ENCODE measurements around the gene SUPT5H. TPM values are rescaled to one million over a fixed set of nuclear protein-coding genes. Genes with fewer than 3 reads are reported as not detected.

SUPT5H gene
- total RNA-seq, 4 donors from 2014 or later = 39.5 to 80.3 (median 67.7) TPM

GRCh38 chr19:39518975-39519374, 73.6 kb downstream of the SUPT5H start:
- Histone ChIP-seq H3K9me3 (no peaks in the 10 kb centered on the region), H3K4me3 (no peak overlapping the region), H3K27ac (no peak overlapping the region), H3K4me1 (peaks cover 6 to 18% (median 13%) of the 10 kb centered on the region in 3 donors), H3K27me3 (peaks cover 6 to 50% (median 21%) of the 10 kb centered on the region in 4 donors), H3K36me3 (no peaks in the 10 kb centered on the region)
- TF ChIP-seq POLR2A (IDR thresholded peaks at IDR 0.05) (no peak), CTCF (IDR thresholded peaks at IDR 0.05) (no peak)
- WGBS, 2 donors = 46 to 66% methylated on average over 6 to 9 of the region's 9 CpGs
- intact Hi-C loops (cut with DNase I) = no loop called here
- DNase-seq = no peak

- whole genome bisulfite sequencing, 2 donors = 76 to 84% methylated on average over 7 to 8 of the region's 8 CpGs
- no peak for DNase-seq
- TF ChIP-seq CTCF (IDR thresholded peaks at IDR 0.05) = no peak
- TF ChIP-seq POLR2A (IDR thresholded peaks at IDR 0.05) = no peak
- H3K4me1 ChIP-seq = peaks cover 0 to 5% (median 1%) of the 10 kb centered on the region in 3 donors
- H3K9me3 ChIP-seq = no peaks in the 10 kb centered on the region
- H3K27ac ChIP-seq = no peak overlapping the region
- H3K4me3 ChIP-seq = no peak overlapping the region
- H3K27me3 ChIP-seq = peaks cover 0 to 31% (median 5%) of the 10 kb centered on the region in 4 donors
- H3K36me3 ChIP-seq = no peaks in the 10 kb centered on the region
- intact Hi-C loops (cut with DNase I) = no loop called here
These were observed 75.4 kb downstream of the SUPT5H start for GRCh38 chr19:39520541-39521484.

GRCh38 chr19:39524495-39524894, 79.1 kb downstream of the SUPT5H start:
- TF ChIP-seq POLR2A (IDR thresholded peaks at IDR 0.05) (no peak), CTCF (IDR thresholded peaks at IDR 0.05) (no peak)
- no peak for DNase-seq
- no peak overlapping the region for H3K4me3 ChIP-seq
- H3K9me3 ChIP-seq = no peaks in the 10 kb centered on the region
- intact Hi-C loops (cut with DNase I) = no loop called here
- H3K27me3 ChIP-seq = no peaks in the 10 kb centered on the region
- no peaks in the 10 kb centered on the region for H3K4me1 ChIP-seq
- no peak overlapping the region for H3K27ac ChIP-seq
- no peaks in the 10 kb centered on the region for H3K36me3 ChIP-seq
- WGBS, 2 donors = 79 to 88% methylated on average over 5 to 8 of the region's 8 CpGs

- H3K4me1 ChIP-seq = peaks cover 0 to under 1% (median 0%) of the 10 kb centered on the region in 3 donors
These were observed 79.8 kb downstream of the SUPT5H start for GRCh38 chr19:39525205-39525604.

More at GRCh38 chr19:39525205-39525604, 79.8 kb downstream of the SUPT5H start:
- Histone ChIP-seq H3K36me3 (no peaks in the 10 kb centered on the region), H3K27ac (no peak overlapping the region), H3K4me3 (no peak overlapping the region), H3K9me3 (no peaks in the 10 kb centered on the region), H3K27me3 (no peaks in the 10 kb centered on the region)
- intact Hi-C loops (cut with DNase I) = no loop called here
- no peak for TF ChIP-seq CTCF (IDR thresholded peaks at IDR 0.05)
- no peak for TF ChIP-seq POLR2A (IDR thresholded peaks at IDR 0.05)
- 90 to 98% methylated on average over 3 of the region's 3 CpGs for WGBS, 2 donors
- no peak for DNase-seq

Small RNA genes within 50 kb of the gene (small RNA-seq; reads per million reads assigned to genes)
- gene MIR4530 = 0 to 0.41 (median 0.07) reads per million in 4 donors

Other genes starting within 250 kb of the SUPT5H start
- 100 to 1,000 TPM; 208 to 737 (median 262) TPM for gene NCCRP1, start 248.6 kb upstream of the SUPT5H start, total RNA-seq
- not detected for gene SYCN, start 241.3 kb upstream of the SUPT5H start, total RNA-seq
- not detected for gene IFNL3, start 200.6 kb upstream of the SUPT5H start, total RNA-seq
- gene IFNL4, start 196.7 kb upstream of the SUPT5H start, total RNA-seq = not detected
- gene IFNL2, start 177.2 kb upstream of the SUPT5H start, total RNA-seq = not detected
- gene IFNL1, start 149.2 kb upstream of the SUPT5H start, total RNA-seq = not detected
- 1 to 10 TPM in 1 of 4 donors, under 1 TPM in 3; 0.35 to 1.3 (median 0.67) TPM for gene LRFN1, start 124.7 kb upstream of the SUPT5H start, total RNA-seq
- gene GMFG, start 109.5 kb upstream of the SUPT5H start, total RNA-seq = 10 to 100 TPM in 1 of 4 donors, 1 to 10 TPM in 3; 1.9 to 15.8 (median 4.5) TPM
- 100 to 1,000 TPM in 1 of 4 donors, 10 to 100 TPM in 3; 49.1 to 131 (median 75.2) TPM for gene SAMD4B, start 103.2 kb upstream of the SUPT5H start, total RNA-seq
- 10 to 100 TPM; 35.4 to 53.6 (median 38.1) TPM for gene PAF1, start 54.5 kb upstream of the SUPT5H start, total RNA-seq
- 10 to 100 TPM; 11.8 to 20.1 (median 16.5) TPM for gene MED29, start 54.2 kb upstream of the SUPT5H start, total RNA-seq
- gene ZFP36, start 38.7 kb upstream of the SUPT5H start, total RNA-seq = 100 to 1,000 TPM in 3 of 4 donors, 10 to 100 TPM in 1; 72.1 to 230 (median 121) TPM
- 1 to 10 TPM; 4.8 to 9.3 (median 7.6) TPM for gene PLEKHG2, start 32.9 kb upstream of the SUPT5H start, total RNA-seq
- 1,000 to 10,000 TPM in 3 of 4 donors, 100 to 1,000 TPM in 1; 509 to 2,477 (median 1,257) TPM for gene RPS16, start 9.6 kb upstream of the SUPT5H start, total RNA-seq
- gene TIMM50, start 35.3 kb downstream of the SUPT5H start, total RNA-seq = 10 to 100 TPM; 34.0 to 63.2 (median 51.5) TPM
- not detected for gene DLL3, start 53.4 kb downstream of the SUPT5H start, total RNA-seq
- not detected for gene SELENOV, start 69.6 kb downstream of the SUPT5H start, total RNA-seq
- gene EID2B, start 87.3 kb downstream of the SUPT5H start, total RNA-seq = 1 to 10 TPM in 1 of 4 donors, under 1 TPM in 2, not detected in 1; 0.48 to 3.6 (median 0.79) TPM
- 10 to 100 TPM in 1 of 4 donors, 1 to 10 TPM in 3; 6.0 to 10.5 (median 9.5) TPM for gene EID2, start 94.6 kb downstream of the SUPT5H start, total RNA-seq
- gene LGALS13, start 156.9 kb downstream of the SUPT5H start, total RNA-seq = not detected
- not detected for gene LGALS16, start 210.3 kb downstream of the SUPT5H start, total RNA-seq

Data from esophagus squamous epithelium (tissue), 5 donors.